Tibial nerve (tissue), 4 donors: ENCODE measurements around the gene UBE2L3.

Experiments
- CTCF ChIP-seq, 5 experiments: fragments of 200-600 bp in 3 of 5; fragments of 450-650 bp in 2 of 5; sonication (generic) in 3 of 5; IDR thresholded peaks; one replicate each; pipeline ENCODE4 v1.5.1; 2016 to 2019; ENCODE audit warnings: antibody characterized with exemption in 5 of 5, mild to moderate bottlenecking in 3 of 5, moderate library complexity in 2 of 5
- EP300 ChIP-seq, 2 donors: sonication (generic); formaldehyde crosslinking; IDR thresholded peaks; one replicate each; pipeline ENCODE4 v1.6.1; 2017; ENCODE audit warnings: antibody characterized with exemption in 2 of 2, mild to moderate bottlenecking in 1 of 2
- POLR2A ChIP-seq, 2 donors: fragments of 450-650 bp; IDR thresholded peaks; one replicate each; pipeline ENCODE4 v1.6.1; 2017; ENCODE audit warnings: antibody characterized with exemption in 2 of 2, mild to moderate bottlenecking in 2 of 2, moderate library complexity in 2 of 2

DNA sequence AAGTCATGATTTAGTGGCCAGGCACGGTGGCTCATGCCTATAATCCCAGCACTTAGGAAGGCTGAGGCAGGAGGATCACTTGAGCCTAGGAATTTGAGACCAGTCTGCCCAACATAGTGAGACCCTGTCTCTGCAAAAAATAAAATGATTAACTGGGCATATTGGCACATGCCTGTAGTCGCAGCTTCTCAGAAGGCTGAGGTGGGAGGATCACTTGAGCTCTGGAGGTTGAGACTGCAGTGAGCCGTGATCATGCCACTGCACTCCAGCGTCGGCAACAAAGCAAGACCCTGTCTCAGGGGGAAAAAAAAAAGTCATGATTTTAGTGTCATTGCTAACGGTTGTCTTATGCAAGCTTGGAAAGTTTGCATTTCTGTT is 11.9 kb downstream of the UBE2L3 start:
- TF ChIP-seq CTCF (IDR thresholded peaks at IDR 0.05), result no peak
- no peak for TF ChIP-seq POLR2A (IDR thresholded peaks at IDR 0.05)
- TF ChIP-seq EP300 (IDR thresholded peaks at IDR 0.05), result no peak
